Measurements from ENCODE around the gene CARNS1. TPM values are rescaled to one million over a fixed set of nuclear protein-coding genes. Genes with fewer than 3 reads are reported as not detected.

CARNS1 gene
- total and polyA plus RNA-seq, 9 of the 15 experiments (the other 6 are each of a cell fraction or from before 2014, with no cell fraction given) = 0.01 to 0.18 (median 0.06) TPM; not detected in 3

- TF ChIP-seq BCLAF1 (IDR thresholded peaks at IDR 0.05; ENCODE audit: borderline replicate concordance in 1 of 2, control insufficient read depth in 1 of 2, low read depth in 2 of 2, low read length in 1 of 2) (no peak), ZNF398 (CRISPR knock-in tag; IDR thresholded peaks at IDR 0.05) (no peak), GATAD2B (IDR thresholded peaks at IDR 0.05; ENCODE audit: borderline replicate concordance) (peak; percentile 90), ZKSCAN1 (IDR thresholded peaks at IDR 0.05; ENCODE audit: low read depth, low read length) (no peak), TAF15 (IDR thresholded peaks at IDR 0.05; ENCODE audit: low read depth, low read length) (no peak), NR4A1 (CRISPR knock-in tag; IDR thresholded peaks at IDR 0.05) (no peak), NR4A1 (tag; IDR thresholded peaks at IDR 0.05) (no peak), ZBTB7A (IDR thresholded peaks at IDR 0.05; ENCODE audit: borderline replicate concordance, control insufficient read depth, low read depth, low read length) (peak; percentile 63), PTBP1 (IDR thresholded peaks at IDR 0.05; ENCODE audit: low read depth, low read length) (no peak), ELF1 (tag; IDR thresholded peaks at IDR 0.05) (peak; percentile 96), TAF7 (tag; IDR thresholded peaks at IDR 0.05) (no peak), CREB1 (IDR thresholded peaks at IDR 0.05) (peak; percentile 1; the same call in 1 of the 2 replicates), CREB1 (CRISPR knock-in tag; IDR thresholded peaks at IDR 0.05) (no peak), ZNF551 (CRISPR knock-in tag; IDR thresholded peaks at IDR 0.05) (no peak), GATA2 (CRISPR knock-in tag; IDR thresholded peaks at IDR 0.05) (no peak)
- TF ChIP-seq, protein P1, sequence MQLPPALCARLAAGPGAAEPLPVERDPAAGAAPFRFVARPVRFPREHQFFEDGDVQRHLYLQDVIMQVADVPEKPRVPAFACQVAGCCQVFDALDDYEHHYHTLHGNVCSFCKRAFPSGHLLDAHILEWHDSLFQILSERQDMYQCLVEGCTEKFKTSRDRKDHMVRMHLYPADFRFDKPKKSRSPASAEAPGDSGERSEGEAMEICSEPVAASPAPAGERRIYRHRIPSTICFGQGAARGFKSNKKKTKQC (CRISPR knock-in tag; IDR thresholded peaks at IDR 0.05) = 0 out of 2 replicates have a peak, but pooled peaks have one; percentile 17
- TF ChIP-seq, protein P2, sequence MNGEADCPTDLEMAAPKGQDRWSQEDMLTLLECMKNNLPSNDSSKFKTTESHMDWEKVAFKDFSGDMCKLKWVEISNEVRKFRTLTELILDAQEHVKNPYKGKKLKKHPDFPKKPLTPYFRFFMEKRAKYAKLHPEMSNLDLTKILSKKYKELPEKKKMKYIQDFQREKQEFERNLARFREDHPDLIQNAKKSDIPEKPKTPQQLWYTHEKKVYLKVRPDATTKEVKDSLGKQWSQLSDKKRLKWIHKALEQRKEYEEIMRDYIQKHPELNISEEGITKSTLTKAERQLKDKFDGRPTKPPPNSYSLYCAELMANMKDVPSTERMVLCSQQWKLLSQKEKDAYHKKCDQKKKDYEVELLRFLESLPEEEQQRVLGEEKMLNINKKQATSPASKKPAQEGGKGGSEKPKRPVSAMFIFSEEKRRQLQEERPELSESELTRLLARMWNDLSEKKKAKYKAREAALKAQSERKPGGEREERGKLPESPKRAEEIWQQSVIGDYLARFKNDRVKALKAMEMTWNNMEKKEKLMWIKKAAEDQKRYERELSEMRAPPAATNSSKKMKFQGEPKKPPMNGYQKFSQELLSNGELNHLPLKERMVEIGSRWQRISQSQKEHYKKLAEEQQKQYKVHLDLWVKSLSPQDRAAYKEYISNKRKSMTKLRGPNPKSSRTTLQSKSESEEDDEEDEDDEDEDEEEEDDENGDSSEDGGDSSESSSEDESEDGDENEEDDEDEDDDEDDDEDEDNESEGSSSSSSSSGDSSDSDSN (IDR thresholded peaks at IDR 0.05; ENCODE audit: borderline replicate concordance in 1 of 2, low read depth in 2 of 2, low read length in 2 of 2) = 0 out of 4 replicates have a peak, but pooled peaks of 1 of the 2 experiments have one; percentile 11
- TF ChIP-seq, protein P3, sequence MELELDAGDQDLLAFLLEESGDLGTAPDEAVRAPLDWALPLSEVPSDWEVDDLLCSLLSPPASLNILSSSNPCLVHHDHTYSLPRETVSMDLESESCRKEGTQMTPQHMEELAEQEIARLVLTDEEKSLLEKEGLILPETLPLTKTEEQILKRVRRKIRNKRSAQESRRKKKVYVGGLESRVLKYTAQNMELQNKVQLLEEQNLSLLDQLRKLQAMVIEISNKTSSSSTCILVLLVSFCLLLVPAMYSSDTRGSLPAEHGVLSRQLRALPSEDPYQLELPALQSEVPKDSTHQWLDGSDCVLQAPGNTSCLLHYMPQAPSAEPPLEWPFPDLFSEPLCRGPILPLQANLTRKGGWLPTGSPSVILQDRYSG (tag; conservative IDR thresholded peaks at IDR 0.05; ENCODE audit: low read depth) = no peak
Observed at GRCh38 chr11:67401495-67402191, 13.8 kb upstream of the CARNS1 start, which contains the start of gene PPP1CA (continued).

Measured in K562 (cell line).